CD14-positive monocyte (primary cell): ENCODE results near the gene SESN2. TPM values are rescaled to one million over a fixed set of nuclear protein-coding genes. Genes with fewer than 3 reads are reported as not detected.

ENCODE experiments used
- DNase-seq, 3 donors: peaks; one replicate each; pipeline ENCODE4 v3.0.0-alpha.2; 2011 to 2022
- H2AFZ ChIP-seq: 2 replicates; pipeline ENCODE4 v1.6.0; 2012; ENCODE audit warnings: mild to moderate bottlenecking, low read depth, low read length, inconsistent platforms; ENCODE audit not compliant: insufficient read depth, poor library complexity, severe bottlenecking
- H3K27ac ChIP-seq, 2 donors: 1 replicate in 1 of 2; 2 replicates in 1 of 2; pipeline ENCODE4 v1.5.1; 2012 to 2013; ENCODE audit warnings: low read length in 2 of 2, control low read depth in 1 of 2, inconsistent platforms in 1 of 2, low read depth in 1 of 2, mild to moderate bottlenecking in 1 of 2
- H3K27me3 ChIP-seq, 2 donors: one replicate each; pipeline versions ENCODE4 v1.6.0 to v1.6.1; 2011 to 2013; ENCODE audit warnings: low read length in 2 of 2; ENCODE audit not compliant: control insufficient read depth in 2 of 2, insufficient read depth in 2 of 2
- H3K36me3 ChIP-seq, 2 donors: replicated peaks in 1 of 2; 1 replicate in 1 of 2; 2 replicates in 1 of 2; pipeline versions ENCODE4 v1.5.1 to v1.6.1; 2012 to 2013; ENCODE audit warnings: low read length in 2 of 2, control low read depth in 1 of 2, inconsistent platforms in 1 of 2, mild to moderate bottlenecking in 1 of 2; ENCODE audit not compliant: insufficient read depth in 2 of 2, control insufficient read depth in 1 of 2
- H3K4me1 ChIP-seq, 2 donors: 1 replicate in 1 of 2; 2 replicates in 1 of 2; pipeline versions ENCODE4 v1.5.1 to v1.6.1; 2012 to 2013; ENCODE audit warnings: low read length in 2 of 2, control low read depth in 1 of 2, inconsistent platforms in 1 of 2, mild to moderate bottlenecking in 1 of 2, moderate library complexity in 1 of 2; ENCODE audit not compliant: insufficient read depth in 2 of 2, control insufficient read depth in 1 of 2
- H3K4me2 ChIP-seq: replicated peaks from 2 replicates; pipeline ENCODE3; 2012; ENCODE audit warnings: low read length, moderate library complexity, mild to moderate bottlenecking; ENCODE audit not compliant: poor library complexity, severe bottlenecking; ENCODE audit errors: extremely low read depth
- H3K4me3 ChIP-seq, 3 experiments: fragments of 200-600 bp in 1 of 3; sonication (generic) in 1 of 3; replicated peaks in 1 of 3; 1 replicate in 2 of 3; 2 replicates in 1 of 3; pipeline ENCODE4 v1.5.1; 2011 to 2013; ENCODE audit warnings: low read length in 3 of 3, mild to moderate bottlenecking in 3 of 3, control low read depth in 2 of 3, low read depth in 2 of 3, inconsistent platforms in 1 of 3, moderate library complexity in 1 of 3
- H3K79me2 ChIP-seq: 2 replicates; pipeline ENCODE4 v1.6.0; 2012; ENCODE audit warnings: mild to moderate bottlenecking, control low read depth, inconsistent platforms, low read length, moderate library complexity; ENCODE audit not compliant: insufficient read depth
- H3K9ac ChIP-seq: 2 replicates; pipeline ENCODE4 v1.6.0; 2017; ENCODE audit warnings: low read length, mild to moderate bottlenecking; ENCODE audit not compliant: insufficient read depth, poor library complexity, severe bottlenecking
- H3K9me3 ChIP-seq, 2 donors: replicated peaks in 1 of 2; 1 replicate in 1 of 2; 2 replicates in 1 of 2; pipeline versions ENCODE4 v1.5.1 to v1.6.1; 2012 to 2013; ENCODE audit warnings: low read length in 2 of 2, control low read depth in 1 of 2; ENCODE audit not compliant: control insufficient read depth in 1 of 2, insufficient read depth in 1 of 2
- H4K20me1 ChIP-seq: 2 replicates; pipeline ENCODE4 v1.6.0; 2012; ENCODE audit warnings: mild to moderate bottlenecking, low read length, control low read depth, moderate library complexity; ENCODE audit not compliant: insufficient read depth
- H3K27ac Mint-ChIP-seq, 7 donors: one replicate each; pipeline ENCODE4 v1.8.0; 2020; ENCODE audit warnings: mild to moderate bottlenecking in 7 of 7, mixed read lengths in 7 of 7, moderate library complexity in 6 of 7, inconsistent platforms in 2 of 7
- H3K27me3 Mint-ChIP-seq, 3 donors: one replicate each; pipeline ENCODE4 v1.8.0; 2021 to 2022; ENCODE audit warnings: low read depth in 3 of 3, mild to moderate bottlenecking in 3 of 3, mixed read lengths in 3 of 3, moderate library complexity in 3 of 3, inconsistent platforms in 1 of 3
- H3K36me3 Mint-ChIP-seq, 2 donors: one replicate each; pipeline ENCODE4 v1.8.0; 2020; ENCODE audit warnings: mixed read lengths in 2 of 2, inconsistent platforms in 1 of 2, mild to moderate bottlenecking in 1 of 2
- H3K4me1 Mint-ChIP-seq: one replicate; pipeline ENCODE4 v1.8.0; 2020; ENCODE audit warnings: mild to moderate bottlenecking, mixed read lengths
- H3K4me3 Mint-ChIP-seq, 2 donors: one replicate each; pipeline ENCODE4 v1.8.0; 2020; ENCODE audit warnings: mild to moderate bottlenecking in 2 of 2, mixed read lengths in 2 of 2, moderate library complexity in 1 of 2
- H3K9me3 Mint-ChIP-seq, 7 donors: one replicate each; pipeline ENCODE4 v1.8.0; 2020 to 2022; ENCODE audit warnings: mixed read lengths in 7 of 7, mild to moderate bottlenecking in 6 of 7, moderate library complexity in 6 of 7, inconsistent platforms in 2 of 7
- CTCF ChIP-seq: fragments of 200-600 bp; IDR thresholded peaks from one replicate; pipeline ENCODE4 v1.8.0; 2022; ENCODE audit warnings: antibody characterized with exemption, mild to moderate bottlenecking
- WGBS: methylation state at CpG from one replicate; pipeline ENCODE4 v1.1.5; 2013; ENCODE audit warnings: missing lambda C conversion rate; ENCODE audit not compliant: insufficient coverage; 5-methylcytosine and 5-hydroxymethylcytosine counted together
- intact Hi-C, 2 donors: fragments of 100-400 bp; cut with micrococcal nuclease; formaldehyde crosslinking; loops; one replicate each; pipeline versions ENCODE4 v1.15.0 to v1.15.1; 2023
- polyA minus RNA-seq: library from RNA; depleted of rRNA, polyadenylated mRNA; stranded (reverse); fragments of >200 nt; gene quantifications from 2 replicates; pipeline ENCODE4 v1.2.3, GENCODE V29; 2012
- polyA plus RNA-seq, 3 donors: library from polyadenylated mRNA; depleted of rRNA in 1 of 3; unstranded in 2 of 3; stranded (reverse) in 1 of 3; fragments of 300-500 nt in 2 of 3; fragments of >200 nt in 1 of 3; fragmentation: Illumina TruSeq in 2 of 3; gene quantifications; 1 replicate in 2 of 3; 2 replicates in 1 of 3; pipeline ENCODE4 v1.2.3, GENCODE V29; 2012 to 2021
- total RNA-seq, 12 experiments: library from RNA in 1 of 12; stranded (reverse) in 1 of 12; fragments of 120-200 nt in 1 of 12; gene quantifications; one replicate each; pipeline ENCODE4 v1.2.4 and lab custom pipeline; 2013 to 2026; ENCODE audit warnings: mixed read lengths in 6 of 12, inconsistent platforms in 1 of 12

The SESN2 gene
- 5.6 TPM for total RNA-seq (2013)
- polyA plus RNA-seq (10 to 100 TPM in 1 of 3 donors, 1 to 10 TPM in 2; 5.0 to 15.7 (median 5.1) TPM), polyA minus RNA-seq (9.0 and 10.9 TPM in 2 replicates), total RNA-seq (lab: John Stamatoyannopoulos, UW) (24.0 to 151 (median 49.1) reads per million in 11 experiments)

- Histone ChIP-seq H3K27me3 (peaks cover 2 to 14% of the 10 kb centered on the region in 2 donors), H3K4me1 (peaks cover 23 to 24% of the 10 kb centered on the region in 2 donors), H2AFZ (peak within 1 kb of the TSS; percentile 87), H3K9ac (peak within 1 kb of the TSS; percentile 90), H3K27ac (peak within 1 kb of the TSS; percentile 88 to 92), H3K4me2 (peak within 1 kb of the TSS; percentile 90), H3K79me2 (peaks cover 26% of the 10 kb centered on the region), H3K9me3 (no peaks in the 10 kb centered on the region), H4K20me1 (peaks cover 33% of the 10 kb centered on the region), H3K36me3 (no peaks in the 10 kb centered on the region), H3K4me3 (peak within 1 kb of the TSS; percentile 84 to 96 (median 96))
- peaks cover 15 to 22% (median 16%) of the 10 kb centered on the region in 3 donors for H3K27me3 Mint-ChIP-seq
- peak within 1 kb of the TSS; percentile 80 to 81 for H3K4me3 Mint-ChIP-seq
- peaks cover 26% of the 10 kb centered on the region for H3K4me1 Mint-ChIP-seq
- peak; percentile 99 to 100 (median 100) for DNase-seq
- WGBS, result under 1% methylated on average over 76 of the region's 76 CpGs
- TF ChIP-seq CTCF, result no peak
- intact Hi-C loops, result loop anchor here in 1 of 2 donors (5.0 to 10.0 kb wide), 2 partner anchors 248 to 475 kb away; partner anchors contain the start of genes RCC1 and YTHDF2
- peaks cover 5 to 12% of the 10 kb centered on the region in 2 donors for H3K36me3 Mint-ChIP-seq
- peaks cover 0 to 3% (median 0%) of the 10 kb centered on the region in 7 donors for H3K9me3 Mint-ChIP-seq
- peak within 1 kb of the TSS; percentile 95 to 99 (median 96) for H3K27ac Mint-ChIP-seq
Measured at GRCh38 chr1:28259252-28259933, at the start of gene SESN2. SESN2 (plus strand) TSS chr1:28259518; CDS start chr1:28259848, 330 bp downstream.

GRCh38 chr1:28209700-28210099 lies 49.6 kb upstream of the SESN2 start:
- H3K4me3 ChIP-seq, result no peak overlapping the region
- Mint-ChIP-seq H3K27me3 (peaks cover 0 to 1% (median 0%) of the 10 kb centered on the region in 3 donors), H3K27ac (peak overlapping the region in 4 of 7 donors; percentile 40 to 69 (median 55)), H3K4me1 (no peaks in the 10 kb centered on the region), H3K4me3 (no peak overlapping the region), H3K9me3 (no peaks in the 10 kb centered on the region), H3K36me3 (peaks cover 56 to 75% of the 10 kb centered on the region in 2 donors)
- intact Hi-C loops, result loop anchor here (2.0 to 5.0 kb wide), 2 partner anchors 117 to 119 kb away; no protein-coding TSS in a partner anchor
- TF ChIP-seq CTCF, result no peak
- H2AFZ ChIP-seq, result no peak overlapping the region
- H3K79me2 ChIP-seq, result peaks cover 16% of the 10 kb centered on the region
- no peak for DNase-seq
- 81% methylated on average over 1 of the region's 1 CpG for WGBS
- no peak overlapping the region for H3K4me2 ChIP-seq
- H3K4me1 ChIP-seq, result no peaks in the 10 kb centered on the region
- no peaks in the 10 kb centered on the region for H3K27me3 ChIP-seq
- H3K27ac ChIP-seq, result no peak overlapping the region
- H3K36me3 ChIP-seq, result peaks cover 67 to 89% of the 10 kb centered on the region in 2 donors
- H3K9ac ChIP-seq, result no peak overlapping the region
- H4K20me1 ChIP-seq, result peaks cover 7% of the 10 kb centered on the region
- H3K9me3 ChIP-seq, result no peaks in the 10 kb centered on the region
